ENCODE data around the gene KLHL24.

DNA sequence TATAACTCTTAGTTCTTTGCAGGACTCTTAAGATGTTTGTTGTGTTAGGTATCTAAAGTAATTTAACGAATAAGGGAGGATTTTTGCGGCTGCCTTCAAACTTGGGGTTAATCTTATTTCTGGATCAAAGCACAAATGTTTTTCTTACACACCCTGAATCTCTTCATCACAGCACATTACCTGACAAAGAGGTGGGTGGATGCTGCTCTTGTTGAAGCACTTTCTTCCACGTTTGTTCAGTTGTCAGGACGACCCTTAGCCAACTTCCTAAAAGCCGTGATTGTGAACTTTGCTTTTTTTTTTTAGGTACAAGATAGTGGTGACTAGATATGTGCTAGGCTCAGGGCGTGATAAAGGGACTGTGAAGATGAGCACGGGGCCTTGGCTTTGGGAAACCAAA is 98.1 kb downstream of the KLHL24 start:
- TF ChIP-seq, protein P1, sequence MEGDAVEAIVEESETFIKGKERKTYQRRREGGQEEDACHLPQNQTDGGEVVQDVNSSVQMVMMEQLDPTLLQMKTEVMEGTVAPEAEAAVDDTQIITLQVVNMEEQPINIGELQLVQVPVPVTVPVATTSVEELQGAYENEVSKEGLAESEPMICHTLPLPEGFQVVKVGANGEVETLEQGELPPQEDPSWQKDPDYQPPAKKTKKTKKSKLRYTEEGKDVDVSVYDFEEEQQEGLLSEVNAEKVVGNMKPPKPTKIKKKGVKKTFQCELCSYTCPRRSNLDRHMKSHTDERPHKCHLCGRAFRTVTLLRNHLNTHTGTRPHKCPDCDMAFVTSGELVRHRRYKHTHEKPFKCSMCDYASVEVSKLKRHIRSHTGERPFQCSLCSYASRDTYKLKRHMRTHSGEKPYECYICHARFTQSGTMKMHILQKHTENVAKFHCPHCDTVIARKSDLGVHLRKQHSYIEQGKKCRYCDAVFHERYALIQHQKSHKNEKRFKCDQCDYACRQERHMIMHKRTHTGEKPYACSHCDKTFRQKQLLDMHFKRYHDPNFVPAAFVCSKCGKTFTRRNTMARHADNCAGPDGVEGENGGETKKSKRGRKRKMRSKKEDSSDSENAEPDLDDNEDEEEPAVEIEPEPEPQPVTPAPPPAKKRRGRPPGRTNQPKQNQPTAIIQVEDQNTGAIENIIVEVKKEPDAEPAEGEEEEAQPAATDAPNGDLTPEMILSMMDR (IDR thresholded peaks at IDR 0.05): no peak
- TF ChIP-seq ZFX (IDR thresholded peaks at IDR 0.05; ENCODE audit: borderline replicate concordance): no peak
